LHCN-M2 (cell line): ENCODE data around the gene NSF. TPM values are rescaled to one million over a fixed set of nuclear protein-coding genes. Genes with fewer than 3 reads are reported as not detected.
"Not testable (repeated sequence)": the region's sequence is repeated elsewhere in the genome, so short reads cannot be mapped to it uniquely, and the experiment has no call there.

Experiments
- DNase-seq: peaks from one replicate; pipeline ENCODE4 v3.0.0-alpha.2; 2012; ENCODE audit warnings: low read depth
- total RNA-seq: library from RNA; depleted of rRNA; stranded (reverse); fragments of >200 nt; gene quantifications from 2 replicates; pipeline ENCODE4 v1.2.3, GENCODE V29; 2014

Gene NSF
- total RNA-seq, 1 experiment from 2014 or later: 57.5 TPM

GRCh38 chr17:46628753-46629436 lies 38.4 kb downstream of the NSF start:
- not testable (repeated sequence) for DNase-seq

GRCh38 chr17:46632146-46632545 lies 41.7 kb downstream of the NSF start:
- not testable (repeated sequence) for DNase-seq

GRCh38 chr17:46634844-46635243 lies 44.4 kb downstream of the NSF start:
- DNase-seq: not testable (repeated sequence)

- DNase-seq: not testable (repeated sequence)
Observed at GRCh38 chr17:46641861-46642656, 51.6 kb downstream of the NSF start.

- not testable (repeated sequence) for DNase-seq
Observed at GRCh38 chr17:46647251-46647650, 56.8 kb downstream of the NSF start.

GRCh38 chr17:46647688-46648278 lies 57.3 kb downstream of the NSF start:
- not testable (repeated sequence) for DNase-seq

GRCh38 chr17:46649246-46649645 lies 58.8 kb downstream of the NSF start:
- DNase-seq: not testable (repeated sequence)

GRCh38 chr17:46652024-46652643 lies 61.7 kb downstream of the NSF start:
- not testable (repeated sequence) for DNase-seq

- not testable (repeated sequence) for DNase-seq
Observed at GRCh38 chr17:46658235-46658634, 67.8 kb downstream of the NSF start.

- not testable (repeated sequence) for DNase-seq
Observed at GRCh38 chr17:46659702-46660101, 69.2 kb downstream of the NSF start.

GRCh38 chr17:46663123-46663522 lies 72.7 kb downstream of the NSF start:
- not testable (repeated sequence) for DNase-seq

GRCh38 chr17:46663552-46663951 lies 73.1 kb downstream of the NSF start:
- not testable (repeated sequence) for DNase-seq

GRCh38 chr17:46665969-46666368 lies 75.5 kb downstream of the NSF start:
- not testable (repeated sequence) for DNase-seq

GRCh38 chr17:46670789-46671188 lies 80.3 kb downstream of the NSF start:
- not testable (repeated sequence) for DNase-seq

- not testable (repeated sequence) for DNase-seq
Observed at GRCh38 chr17:46672777-46673176, 82.3 kb downstream of the NSF start.

GRCh38 chr17:46677819-46678218 lies 87.3 kb downstream of the NSF start:
- DNase-seq: not testable (repeated sequence)

GRCh38 chr17:46683653-46684052 lies 93.2 kb downstream of the NSF start:
- not testable (repeated sequence) for DNase-seq

GRCh38 chr17:46685284-46685683 lies 94.8 kb downstream of the NSF start:
- DNase-seq: not testable (repeated sequence)

GRCh38 chr17:46692196-46692595 lies 101.7 kb downstream of the NSF start:
- DNase-seq: not testable (repeated sequence)

- not testable (repeated sequence) for DNase-seq
Observed at GRCh38 chr17:46693283-46693682, 102.8 kb downstream of the NSF start.

- DNase-seq: not testable (repeated sequence)
Observed at GRCh38 chr17:46696522-46696921, 106.1 kb downstream of the NSF start.

- not testable (repeated sequence) for DNase-seq
Observed at GRCh38 chr17:46699014-46699413, 108.5 kb downstream of the NSF start.
